ENCODE measurements around the gene SLX4IP. TPM values are rescaled to one million over a fixed set of nuclear protein-coding genes. Genes with fewer than 3 reads are reported as not detected.

The SLX4IP gene
- total RNA-seq, 1 donor from 2014 or later, result 5.3 TPM

DNA sequence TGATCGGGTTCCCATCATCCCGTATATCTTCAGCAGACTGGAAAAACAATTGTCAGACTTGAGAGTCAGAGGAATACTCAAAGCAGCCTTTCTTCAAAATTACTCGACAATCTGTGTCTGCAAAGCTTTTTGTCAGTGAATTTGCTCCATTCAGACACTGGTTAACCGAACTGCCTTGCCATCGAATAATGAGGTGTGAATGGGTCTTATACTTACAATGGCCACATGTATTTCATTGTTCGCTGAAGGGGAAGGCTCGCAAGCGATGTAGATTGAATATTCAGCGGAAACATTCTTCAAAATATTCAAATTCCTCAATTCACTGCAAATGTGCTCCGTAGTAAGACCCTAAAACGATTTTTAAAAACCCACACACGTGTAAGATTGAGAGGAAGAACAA, 205.8 kb downstream of the SLX4IP start:
- intact Hi-C loops (cut with micrococcal nuclease), result no loop called here

DNA sequence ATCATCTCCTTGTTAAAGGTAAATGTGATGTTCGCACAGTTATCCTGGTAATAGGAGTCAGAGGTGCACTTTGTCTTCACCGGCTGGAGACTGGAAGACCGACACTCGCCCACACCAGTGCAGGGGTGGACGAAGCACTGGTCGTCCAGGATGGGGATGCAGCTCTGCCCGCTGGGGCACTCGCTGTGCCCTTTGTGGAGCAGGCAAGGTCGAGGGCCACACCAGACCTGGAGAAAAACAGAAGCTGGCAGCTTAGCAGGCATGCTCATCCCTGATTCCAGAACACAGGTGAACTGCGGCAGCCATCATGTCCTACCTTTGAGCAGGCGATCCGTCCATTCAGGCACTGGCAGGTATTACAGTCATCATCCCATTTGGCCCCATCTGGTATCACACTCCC, 206.4 kb downstream of the SLX4IP start:
- intact Hi-C loops (cut with micrococcal nuclease), result no loop called here

DNA sequence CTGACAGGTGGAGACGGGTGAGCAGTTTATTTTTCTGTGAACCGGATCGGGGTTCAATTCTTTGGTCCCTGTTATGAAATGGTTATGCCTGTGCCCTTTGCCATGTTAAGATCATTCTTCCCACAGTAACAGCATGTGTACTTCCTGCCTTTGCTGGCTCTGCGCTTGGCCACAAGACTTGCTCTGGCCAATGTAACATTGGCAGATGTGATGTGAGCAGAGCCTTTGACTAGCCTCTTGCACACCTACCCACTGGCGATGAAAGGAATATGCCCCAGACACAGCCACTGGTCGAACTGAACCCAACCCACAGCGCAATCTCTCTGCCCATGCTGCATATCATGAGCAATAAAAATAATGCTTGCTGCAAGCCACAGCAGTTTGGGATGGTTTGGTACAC, 206.8 kb downstream of the SLX4IP start:
- intact Hi-C loops (cut with micrococcal nuclease), result no loop called here

DNA sequence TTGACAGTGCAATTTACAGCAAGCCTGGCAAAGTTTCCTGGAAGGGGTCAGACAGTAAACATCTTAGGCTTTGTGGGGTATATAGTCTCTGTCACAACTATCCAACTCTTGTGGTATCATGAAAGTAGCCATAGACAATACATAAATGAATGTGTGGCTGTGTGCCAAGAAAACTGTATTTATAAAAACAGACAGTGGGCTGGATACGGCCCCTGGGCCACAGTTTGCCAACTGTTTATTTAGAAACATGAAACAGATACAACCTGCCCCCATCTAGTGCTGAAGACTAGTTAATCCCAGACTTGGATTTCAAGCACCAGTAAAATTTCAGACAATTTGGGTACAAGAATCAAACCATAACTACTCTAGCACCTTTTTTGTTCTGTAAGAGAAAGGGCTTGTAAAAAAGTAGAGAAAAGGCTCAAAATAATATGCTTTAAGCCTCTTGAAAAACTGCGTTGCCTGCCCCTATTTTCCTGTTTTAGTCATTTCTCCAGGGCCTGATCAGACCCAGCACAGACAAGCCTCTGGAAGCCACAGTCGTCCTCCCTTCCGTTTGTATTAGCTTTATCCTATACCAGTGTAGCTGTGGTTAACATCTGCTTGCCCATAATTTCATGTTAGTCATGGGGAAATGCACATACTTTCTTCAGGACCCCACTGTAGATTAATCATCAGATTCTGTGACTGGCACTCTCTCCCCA, 207.9 kb downstream of the SLX4IP start:
- intact Hi-C loops (cut with micrococcal nuclease), result no loop called here

DNA sequence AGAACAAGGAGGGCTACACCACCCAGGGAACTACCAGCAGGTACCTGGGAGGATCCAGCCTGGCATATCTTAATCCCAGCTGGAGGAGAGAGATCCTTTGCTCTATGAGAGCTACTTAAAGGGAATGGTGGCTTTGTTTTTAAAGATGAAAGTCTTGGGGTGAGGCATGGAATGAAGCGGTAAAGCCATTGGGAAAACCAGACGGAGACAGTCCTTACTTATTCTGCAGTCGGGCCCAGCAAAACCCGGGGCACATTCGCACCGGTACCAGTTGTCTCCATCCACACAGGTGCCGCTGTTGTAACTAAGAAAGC, 208.4 kb downstream of the SLX4IP start:
- intact Hi-C loops (cut with micrococcal nuclease), result no loop called here

DNA sequence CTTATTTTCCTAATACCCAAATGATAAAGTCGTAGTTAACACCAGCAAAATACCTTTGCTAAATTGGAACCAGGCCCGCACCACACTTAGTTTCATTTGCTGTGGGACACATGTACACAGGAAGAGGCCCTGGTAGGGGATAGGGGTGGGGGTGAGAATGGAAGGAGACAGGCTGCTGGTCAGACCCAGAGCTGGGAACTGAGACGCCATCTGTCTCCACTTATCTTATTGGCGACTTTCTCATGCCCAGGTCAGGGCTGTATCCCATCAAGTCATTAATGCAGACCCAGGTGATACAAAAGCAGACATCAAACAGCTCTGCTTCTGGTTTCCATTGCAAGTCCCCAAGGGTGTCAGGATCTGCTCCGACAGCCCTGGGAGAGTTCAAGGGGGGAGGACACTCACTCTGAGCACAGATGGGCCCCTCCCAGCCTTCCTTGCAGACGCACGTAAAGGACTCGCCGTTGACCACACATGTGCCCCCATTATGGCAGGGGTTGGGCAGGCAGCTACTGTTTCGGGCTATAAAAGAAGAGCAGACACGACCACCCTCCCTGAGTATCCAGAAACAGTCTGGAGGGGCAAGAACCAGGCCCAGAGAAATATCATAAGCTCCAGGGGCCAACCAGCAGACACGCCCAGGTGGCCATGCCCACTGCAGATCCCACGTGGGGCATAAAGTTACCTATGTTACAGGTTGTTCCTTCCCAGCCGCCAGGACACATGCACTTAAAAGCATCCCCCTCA, 209.5 kb downstream of the SLX4IP start:
- intact Hi-C loops (cut with micrococcal nuclease), result no loop called here

DNA sequence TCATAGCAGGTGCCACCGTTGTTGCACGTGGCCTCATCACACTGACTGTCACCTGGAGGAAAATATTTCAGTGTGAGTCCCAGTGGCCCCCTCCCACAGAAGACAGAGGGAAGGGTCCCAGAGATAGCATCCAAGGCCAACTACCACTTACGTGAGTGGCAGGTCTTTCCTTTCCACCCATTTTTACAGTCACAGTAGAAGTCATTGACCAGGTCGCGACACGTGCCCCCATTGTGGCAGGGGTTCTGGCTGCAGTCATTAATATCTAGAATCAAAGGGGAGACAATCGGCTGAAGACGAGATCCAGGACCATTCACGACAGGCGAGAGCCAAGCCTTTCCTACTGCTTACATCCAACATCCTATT, 210.1 kb downstream of the SLX4IP start:
- intact Hi-C loops (cut with micrococcal nuclease), result no loop called here

DNA sequence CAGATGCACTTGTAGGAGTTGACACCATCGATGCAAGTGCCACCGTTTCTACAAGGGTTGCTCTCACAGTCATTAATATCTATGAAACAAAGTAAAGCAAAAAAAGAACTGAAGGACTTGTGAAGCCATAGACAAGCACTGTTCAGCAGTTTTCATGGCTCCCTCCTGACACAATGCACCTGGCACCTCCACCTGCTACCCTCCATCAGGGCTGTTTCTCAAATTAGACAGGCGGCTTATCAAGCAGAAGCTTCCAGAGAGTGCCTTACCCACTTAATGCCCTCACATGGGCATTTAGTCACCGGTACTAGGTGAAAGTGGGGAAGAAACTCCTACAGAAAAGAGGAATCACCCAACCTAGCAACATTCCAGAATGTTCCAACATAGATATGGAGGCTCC, 210.9 kb downstream of the SLX4IP start:
- intact Hi-C loops (cut with micrococcal nuclease), result no loop called here

DNA sequence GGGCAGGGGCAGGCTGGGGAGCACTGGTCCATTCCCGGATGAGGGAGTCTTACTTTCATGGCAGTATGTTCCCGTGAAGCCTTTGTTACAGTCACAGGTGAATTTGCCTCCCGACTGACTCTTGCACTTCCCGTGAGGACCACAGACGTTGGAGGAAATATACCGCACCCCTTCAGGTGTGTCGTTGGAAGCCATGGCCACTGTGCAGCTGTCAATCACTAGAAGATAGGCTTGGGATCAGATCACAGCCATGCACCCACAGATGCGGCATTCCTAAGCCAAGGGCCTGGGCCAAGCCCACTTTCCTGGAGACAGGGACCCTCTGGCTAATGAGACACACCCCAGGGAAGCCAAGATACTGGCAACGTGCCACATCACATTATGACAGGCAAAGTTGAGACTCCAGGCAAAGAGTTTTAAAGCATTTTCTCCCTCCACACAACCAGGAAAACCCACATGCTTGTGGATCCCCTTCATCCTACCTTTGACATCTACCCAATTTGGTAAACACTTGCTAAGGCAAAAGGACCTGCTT, 211.8 kb downstream of the SLX4IP start:
- intact Hi-C loops (cut with micrococcal nuclease), result no loop called here

DNA sequence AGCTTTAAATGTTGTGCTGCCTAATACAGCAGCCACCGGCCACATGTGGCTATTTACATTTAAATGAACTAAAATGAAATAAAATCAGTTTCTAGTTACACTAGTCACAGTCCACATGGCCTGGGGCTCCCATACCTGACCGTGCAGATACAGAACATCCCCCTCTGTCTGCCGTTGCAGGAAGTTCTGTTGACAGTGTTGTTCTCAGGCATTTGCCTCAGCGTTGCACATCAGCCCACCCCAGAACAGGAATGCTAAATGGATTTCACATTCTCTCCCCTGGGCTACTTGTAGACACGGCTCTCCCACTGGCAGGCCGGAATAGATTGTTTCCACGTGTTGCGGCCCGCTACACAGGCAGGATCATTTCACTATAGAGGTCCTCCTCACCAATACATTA, 212.4 kb downstream of the SLX4IP start:
- intact Hi-C loops (cut with micrococcal nuclease), result no loop called here

DNA sequence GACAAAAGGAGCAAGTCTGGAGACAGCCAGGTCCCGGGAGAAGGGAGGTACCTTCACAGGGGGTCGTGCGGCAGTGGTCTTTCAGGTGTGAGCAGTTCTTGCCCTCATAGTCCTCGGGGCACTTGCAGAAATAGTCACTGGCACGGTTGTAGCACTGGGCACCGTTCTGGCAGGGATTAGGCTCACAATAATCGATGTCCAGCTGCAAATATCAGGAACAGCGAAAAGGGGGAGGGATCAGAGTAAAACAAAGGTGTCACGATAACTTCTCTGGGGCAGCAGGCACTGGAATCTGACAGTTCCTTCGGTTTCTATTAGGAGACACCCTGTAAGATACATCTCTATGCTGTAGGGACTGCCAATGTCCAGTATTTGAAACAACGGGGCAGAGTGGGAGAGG, 212.8 kb downstream of the SLX4IP start:
- intact Hi-C loops (cut with micrococcal nuclease), result no loop called here

DNA sequence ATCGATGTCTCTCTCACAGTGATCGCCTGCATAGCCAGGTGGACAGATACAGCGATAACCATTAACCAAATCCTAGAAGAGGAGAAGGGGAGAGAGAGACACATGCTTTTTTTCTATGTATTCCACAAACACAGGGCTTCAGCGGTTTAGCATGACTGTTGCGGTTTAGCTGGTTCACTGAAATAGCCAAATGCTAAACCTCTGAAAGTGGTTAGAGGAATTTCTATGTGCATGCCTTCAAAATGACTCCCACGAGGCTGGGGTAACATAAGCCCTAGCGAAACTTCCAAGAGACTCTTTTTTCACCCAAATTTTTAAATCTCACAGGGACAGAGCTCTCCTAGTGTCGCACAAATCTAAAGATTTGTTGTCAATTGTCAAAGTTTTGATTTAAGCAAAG, 213.5 kb downstream of the SLX4IP start:
- intact Hi-C loops (cut with micrococcal nuclease), result no loop called here

DNA sequence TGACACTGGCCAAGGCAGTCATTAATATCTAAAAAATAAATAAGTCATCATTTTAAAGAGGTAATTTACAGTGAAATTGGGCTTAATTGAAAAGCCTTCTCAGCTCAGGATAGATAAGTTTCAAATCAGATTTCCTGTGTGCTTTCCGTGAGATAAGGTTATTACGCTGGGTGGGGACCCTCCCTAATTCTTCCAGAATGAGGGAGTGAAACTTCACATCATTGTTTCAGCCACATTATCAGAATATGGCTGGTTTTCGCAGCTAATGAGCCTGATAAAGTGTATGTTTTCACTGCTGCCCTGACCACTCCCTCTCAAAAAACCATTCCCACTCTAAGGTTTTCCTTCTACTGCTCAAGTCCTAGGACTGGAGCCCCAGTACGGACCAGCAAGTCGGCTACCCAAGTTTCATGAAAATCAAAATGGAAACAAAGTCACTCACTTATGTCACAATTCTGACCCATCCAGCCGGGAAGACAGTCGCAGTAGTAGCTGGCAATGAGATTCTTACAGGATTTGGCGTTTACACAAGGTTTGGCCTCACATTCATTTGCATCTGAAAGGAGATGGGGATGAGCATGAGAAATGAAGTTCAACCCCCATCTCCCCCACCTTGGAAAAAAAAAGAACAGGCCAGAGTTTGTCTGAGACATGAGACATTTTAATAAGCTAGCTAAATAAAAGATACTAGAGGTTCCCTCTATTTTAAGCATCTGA, 214.1 kb downstream of the SLX4IP start:
- intact Hi-C loops (cut with micrococcal nuclease), result no loop called here

DNA sequence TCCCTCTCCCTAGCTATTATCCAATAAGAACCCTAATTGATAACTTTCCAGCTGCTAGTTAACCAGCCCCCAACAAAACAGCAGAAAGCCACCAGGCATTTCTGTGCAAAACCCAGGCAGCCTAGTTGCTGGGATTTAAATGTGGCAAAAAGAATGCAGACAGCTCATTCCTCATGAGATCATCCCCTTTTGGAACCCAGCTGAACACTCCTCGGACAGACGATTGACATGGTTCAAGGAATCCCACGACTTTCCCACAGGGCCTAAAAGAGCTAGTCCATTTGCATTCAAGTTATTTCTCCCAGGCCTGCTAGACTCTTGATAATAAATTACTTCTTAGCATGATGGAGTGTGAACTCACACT, 214.7 kb downstream of the SLX4IP start:
- intact Hi-C loops (cut with micrococcal nuclease), result no loop called here

DNA sequence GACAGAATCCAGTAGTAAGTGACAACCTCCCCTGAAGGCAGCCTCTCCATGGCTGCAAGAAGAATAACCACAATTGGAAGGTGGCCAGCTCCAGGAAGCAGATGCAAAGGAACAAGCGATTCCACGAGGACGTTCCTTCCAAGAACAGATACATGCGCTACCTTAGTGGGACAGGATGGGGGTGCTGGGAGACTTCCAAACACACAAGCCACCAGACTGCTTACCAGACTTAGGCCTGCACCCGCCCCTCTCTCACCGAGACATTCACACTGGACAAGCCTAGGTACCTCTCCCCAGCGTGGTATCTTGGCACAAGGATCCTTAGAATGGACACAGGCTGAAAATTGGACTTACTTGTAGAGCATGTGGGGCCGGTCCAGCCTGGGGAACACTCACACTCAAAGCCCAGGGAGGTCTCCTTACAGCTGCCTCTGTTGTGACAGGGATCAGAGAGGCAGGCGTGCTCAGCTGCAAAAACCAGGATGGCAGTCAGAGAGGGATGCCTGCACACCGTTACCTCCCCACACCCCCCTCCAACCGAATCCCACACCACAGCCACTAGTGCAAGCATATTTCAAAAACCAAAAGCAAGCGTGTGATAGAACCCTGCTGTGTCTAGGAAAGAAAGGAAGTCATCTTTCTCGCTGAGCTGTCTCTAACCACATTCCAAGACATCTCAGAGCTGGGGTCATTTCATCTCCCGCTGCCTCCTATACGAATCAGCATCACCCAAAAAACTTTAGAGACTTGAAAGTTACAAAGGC, 216.3 kb downstream of the SLX4IP start:
- intact Hi-C loops (cut with micrococcal nuclease), result no loop called here

DNA sequence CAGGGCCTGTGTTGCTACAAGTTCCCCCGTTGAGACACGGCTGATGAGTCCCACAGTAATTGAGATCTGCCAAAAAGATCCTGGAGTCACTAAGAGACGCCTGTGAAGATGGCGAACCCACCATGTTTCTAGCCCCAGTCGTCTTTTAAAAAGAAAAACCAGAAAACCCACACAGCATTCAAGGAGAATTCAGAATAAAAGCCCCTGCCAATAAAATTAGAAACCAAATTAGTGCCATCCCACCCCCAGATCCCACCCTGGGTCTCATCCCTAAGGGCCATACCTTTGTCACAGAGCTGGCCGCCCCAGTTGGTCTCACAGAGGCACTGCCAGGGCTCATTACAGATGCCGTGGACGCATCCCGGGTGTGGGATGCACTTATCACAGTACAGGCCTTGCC, 217.1 kb downstream of the SLX4IP start:
- intact Hi-C loops (cut with micrococcal nuclease), result no loop called here

DNA sequence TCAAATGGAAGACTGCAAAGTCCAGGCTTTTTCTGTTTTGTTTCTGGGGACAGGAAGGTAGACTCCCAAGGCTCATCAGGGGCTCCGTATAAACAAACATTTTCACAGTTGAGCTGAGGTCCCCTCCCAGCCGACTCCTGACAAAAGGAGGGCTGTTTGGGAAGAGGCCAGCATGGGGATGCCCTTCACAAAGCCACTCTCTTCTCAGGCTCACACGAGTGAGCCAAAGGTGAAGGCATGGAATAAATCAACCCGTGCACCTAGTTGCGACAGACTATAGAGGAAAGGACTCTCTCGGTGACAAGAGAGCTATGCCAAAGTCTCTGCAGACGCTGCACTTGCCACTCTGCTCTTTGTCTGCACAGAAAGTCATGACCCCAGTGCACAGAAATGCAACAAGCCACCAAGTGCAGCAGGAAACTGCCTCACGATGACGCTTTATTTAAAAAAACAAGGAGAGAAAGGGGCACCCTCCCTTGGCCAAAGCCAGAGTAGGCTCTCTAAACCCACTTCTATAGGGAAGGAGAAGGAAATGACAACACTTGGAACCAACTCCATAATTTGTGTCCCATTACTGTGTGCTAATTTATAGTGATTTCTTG, 217.7 kb downstream of the SLX4IP start:
- intact Hi-C loops (cut with micrococcal nuclease), result no loop called here

DNA sequence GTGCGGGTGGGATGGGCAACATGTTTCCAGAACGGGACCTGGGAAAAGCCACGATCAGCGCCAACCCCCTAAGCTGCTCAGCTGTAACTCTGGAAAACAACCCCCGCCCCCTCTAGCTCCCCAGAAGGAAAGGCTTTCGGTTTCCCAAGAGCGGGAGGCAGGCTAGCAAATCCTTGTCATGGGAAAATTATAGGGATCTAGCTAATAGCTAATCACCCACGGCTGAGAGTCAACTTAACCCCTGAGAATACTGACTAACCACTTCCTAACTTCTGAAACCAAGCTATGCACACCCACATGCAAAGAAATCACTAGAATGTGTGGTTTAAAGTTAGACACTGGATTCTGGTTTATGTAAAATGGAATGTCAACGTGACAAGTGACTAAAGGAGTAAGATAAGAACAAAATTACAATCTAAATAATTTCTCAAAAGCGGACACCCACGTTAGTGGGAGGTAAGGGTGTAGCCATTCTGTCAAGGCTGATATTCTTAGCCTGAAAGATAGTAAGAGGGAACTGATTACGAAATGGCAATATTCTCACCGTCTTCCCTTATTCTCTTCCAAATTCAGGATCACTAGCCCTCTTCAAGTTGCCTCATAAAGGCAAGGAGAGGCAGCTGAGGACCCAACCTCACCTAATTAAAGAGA, 218.6 kb downstream of the SLX4IP start:
- intact Hi-C loops (cut with micrococcal nuclease), result no loop called here

DNA sequence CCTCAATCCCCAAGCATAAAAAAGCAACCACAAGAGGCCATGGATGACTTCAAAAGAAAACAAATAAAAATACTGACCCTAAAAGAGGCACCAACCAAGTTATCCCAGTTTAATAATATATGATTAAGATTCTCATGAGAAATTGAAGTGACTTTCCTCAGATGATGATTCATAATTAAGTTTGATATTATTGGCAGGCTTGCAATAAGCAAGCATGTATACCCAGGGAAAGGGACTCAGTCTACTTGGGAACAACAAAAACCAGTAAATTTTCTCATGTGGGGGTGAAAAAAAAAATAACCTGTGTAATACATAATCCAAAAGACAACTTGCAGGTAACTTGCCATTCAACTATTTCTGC, 219.1 kb downstream of the SLX4IP start:
- intact Hi-C loops (cut with micrococcal nuclease), result no loop called here

DNA sequence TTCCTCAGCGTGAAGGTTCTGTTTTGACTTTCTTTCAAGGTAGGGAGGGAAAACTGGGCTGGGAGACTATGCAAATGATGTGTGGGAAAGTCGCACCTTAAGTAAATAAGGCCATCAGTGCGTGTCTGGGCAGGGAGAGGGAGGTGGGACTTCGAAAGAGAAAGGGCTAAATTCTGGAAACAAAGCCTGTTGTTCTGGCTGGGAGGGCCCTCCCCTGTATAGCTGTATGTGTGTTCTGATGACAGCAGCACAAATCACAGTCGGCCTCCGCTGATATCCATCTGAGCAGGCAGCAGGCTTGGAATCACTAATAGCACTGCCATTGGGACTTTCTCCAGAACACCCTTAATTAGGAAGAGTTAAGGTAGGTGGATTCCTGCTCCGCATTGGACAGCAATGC, 219.5 kb downstream of the SLX4IP start:
- intact Hi-C loops (cut with micrococcal nuclease), result no loop called here

Data from T-helper 1 cell treated with Interleukin-12 subunit alpha and Interleukin-12 subunit beta and Interleukin-4 antibody, amounts not matched to agents 30 ng/mL and 1 ng/mL, for 36 hours (primary cell).